PC-9 (cell line): ENCODE results near the gene ADIRF.
"Not testable (repeated sequence)": the region's sequence is repeated elsewhere in the genome, so short reads cannot be mapped to it uniquely, and the experiment has no call there.

Source experiments
- CTCF ChIP-seq: fragments of 200-600 bp; sonication (generic); conservative IDR thresholded peaks from 2 replicates; pipeline ENCODE4 v1.6.1; 2017; ENCODE audit warnings: mixed run types, antibody characterized with exemption, mild to moderate bottlenecking, moderate library complexity
- EZH2 ChIP-seq: fragments of 200-600 bp; sonication (generic); IDR thresholded peaks from 2 replicates; pipeline ENCODE4 v1.8.0; 2017; ENCODE audit warnings: antibody characterized with exemption, low read depth

GRCh38 chr10:87013528-87013927 lies 45.2 kb downstream of the ADIRF start:
- not testable (repeated sequence) for TF ChIP-seq CTCF, EZH2
